HCT116 (cell line): ENCODE data around the gene FRAS1. TPM values are rescaled to one million over a fixed set of nuclear protein-coding genes. Genes with fewer than 3 reads are reported as not detected.

Source experiments
- ATAC-seq: fragments of 200-7000 bp; cut with Tn5 transposase; 2 replicates; pipeline ENCODE4 v1.9.1; 2020; ENCODE audit warnings: mild to moderate bottlenecking, moderate library complexity
- BruUV-seq: library from RNA; stranded (reverse); fragments of 400-500 nt; replicated peaks from 2 replicates; lab custom pipeline; 2021; lab: Mats Ljungman, UMichigan
- CTCF ChIA-PET: fragments of 300-600 bp; sonication (Branson Sonifier 250); formaldehyde crosslinking; loops from one replicate; lab custom pipeline; 2021; ENCODE audit warnings: antibody characterized with exemption; lab: Charles Lee
- POLR2A ChIA-PET: fragments of 300-600, 350-600 bp; sonication (Branson Sonifier 250); formaldehyde crosslinking; loops from one replicate; lab custom pipeline; 2021; ENCODE audit warnings: antibody characterized with exemption; lab: Charles Lee
- RAD21 ChIA-PET, 2 experiments: fragments of 300-600 bp; sonication (Branson Sonifier 250); formaldehyde crosslinking; loops; one replicate each; lab custom pipeline; 2023; ENCODE audit warnings: low total read pairs in 2 of 2; ENCODE audit not compliant: uncharacterized antibody in 2 of 2, unreplicated experiment in 2 of 2, low non-redundant PET in 1 of 2; lab: Charles Lee
- DNase-seq: peaks from one replicate; pipeline ENCODE4 v3.0.0-alpha.2; 2010; ENCODE audit warnings: low read depth, low spot score
- H2AFZ ChIP-seq: fragments of 200-600 bp; shearing (Covaris generic), sonication (generic); 2 replicates; pipeline ENCODE4 v1.6.1; 2017; ENCODE audit warnings: low read depth, mixed run types, mixed read lengths, antibody characterized with exemption, low read length; ENCODE audit not compliant: poor library complexity, severe bottlenecking
- H3K27ac ChIP-seq: 2 replicates; pipeline ENCODE4 v1.5.1; 2012; ENCODE audit warnings: low read depth, low read length
- H3K27me3 ChIP-seq: fragments of 200-600 bp; sonication (generic); 2 replicates; pipeline ENCODE4 v1.6.1; 2016; ENCODE audit warnings: mixed run types, low read length, mixed read lengths; ENCODE audit not compliant: insufficient read depth
- H3K36me3 ChIP-seq, 2 experiments: fragments of 200-500 bp in 1 of 2; fragments of 200-600 bp in 1 of 2; sonication (Bioruptor generic) in 1 of 2; sonication (generic) in 1 of 2; 2 replicates each; pipeline versions ENCODE4 v1.5.1 to v1.6.1; 2014 to 2016; ENCODE audit warnings: low read length in 2 of 2, inconsistent platforms in 1 of 2, mixed read lengths in 1 of 2, mixed run types in 1 of 2; ENCODE audit not compliant: insufficient read depth in 2 of 2, control insufficient read depth in 1 of 2
- H3K4me1 ChIP-seq, 2 experiments: fragments of 200-600 bp in 1 of 2; sonication (generic) in 1 of 2; 2 replicates each; pipeline versions ENCODE4 v1.5.1 to v1.6.1; 2012 to 2017; ENCODE audit warnings: low read length in 2 of 2, inconsistent platforms in 1 of 2, mild to moderate bottlenecking in 1 of 2, mixed read lengths in 1 of 2, mixed run types in 1 of 2, moderate library complexity in 1 of 2; ENCODE audit not compliant: insufficient read depth in 2 of 2, control insufficient read depth in 1 of 2
- H3K4me2 ChIP-seq: fragments of 200-600 bp; sonication (generic); 2 replicates; pipeline ENCODE4 v1.6.1; 2017; ENCODE audit warnings: mixed run types, low read length, mixed read lengths
- H3K4me3 ChIP-seq, 2 experiments: fragments of 200-600 bp in 1 of 2; sonication (generic) in 1 of 2; replicated peaks in 1 of 2; 2 replicates each; pipeline ENCODE4 v1.5.1; 2011 to 2016; ENCODE audit warnings: low read length in 2 of 2, control low read depth in 1 of 2, low read depth in 1 of 2, mild to moderate bottlenecking in 1 of 2, mixed read lengths in 1 of 2, mixed run types in 1 of 2
- H3K79me2 ChIP-seq: fragments of 200-600 bp; sonication (generic); 2 replicates; pipeline ENCODE4 v1.6.1; 2017; ENCODE audit warnings: mild to moderate bottlenecking, mixed run types, low read length, moderate library complexity, mixed read lengths; ENCODE audit not compliant: insufficient read depth
- H3K9ac ChIP-seq: fragments of 200-600 bp; sonication (generic); 2 replicates; pipeline ENCODE4 v1.6.1; 2016; ENCODE audit warnings: low read length, mixed read lengths
- H3K9me2 ChIP-seq: fragments of 200-600 bp; sonication (generic), shearing (Covaris generic); 2 replicates; pipeline ENCODE4 v1.6.1; 2017; ENCODE audit warnings: mixed run types, mild to moderate bottlenecking, moderate library complexity; ENCODE audit not compliant: insufficient read depth
- H3K9me3 ChIP-seq, 2 experiments: fragments of 200-500 bp in 1 of 2; fragments of 200-600 bp in 1 of 2; sonication (Bioruptor generic) in 1 of 2; sonication (generic) in 1 of 2; 2 replicates each; pipeline ENCODE4 v1.6.1; 2014 to 2017; ENCODE audit warnings: low read length in 2 of 2, mixed read lengths in 2 of 2, inconsistent platforms in 1 of 2, low read depth in 1 of 2, mild to moderate bottlenecking in 1 of 2, mixed run types in 1 of 2, moderate library complexity in 1 of 2; ENCODE audit not compliant: control insufficient read depth in 1 of 2, insufficient read depth in 1 of 2
- H4K20me1 ChIP-seq: fragments of 200-600 bp; sonication (generic), shearing (Covaris generic); 2 replicates; pipeline ENCODE4 v1.6.1; 2017; ENCODE audit warnings: mixed run types, mild to moderate bottlenecking, moderate library complexity; ENCODE audit not compliant: insufficient read depth
- CBX3 ChIP-seq: IDR thresholded peaks from 2 replicates; pipeline ENCODE4 v1.6.1; 2012; ENCODE audit warnings: low read depth
- CEBPB ChIP-seq: IDR thresholded peaks from 2 replicates; pipeline ENCODE4 v1.6.1; 2012; ENCODE audit warnings: low read depth
- EGR1 ChIP-seq: IDR thresholded peaks from 2 replicates; pipeline ENCODE4 v1.6.1; 2012; ENCODE audit warnings: low read depth
- ELF1 ChIP-seq: IDR thresholded peaks from 2 replicates; pipeline ENCODE4 v1.6.1; 2012; ENCODE audit warnings: low read depth, borderline replicate concordance
- POLR2A ChIP-seq: IDR thresholded peaks from 2 replicates; pipeline ENCODE4 v1.7.0; 2011; ENCODE audit warnings: borderline replicate concordance; ENCODE audit not compliant: insufficient read depth, insufficient read length; ENCODE audit errors: extremely low read depth
- POLR2AphosphoS5 ChIP-seq: IDR thresholded peaks from 2 replicates; pipeline ENCODE4 v1.6.1; 2011; ENCODE audit warnings: mild to moderate bottlenecking, low read depth, low read length, moderate library complexity
- RAD21 ChIP-seq: IDR thresholded peaks from 2 replicates; pipeline ENCODE4 v1.6.1; 2012; ENCODE audit warnings: low read depth, mild to moderate bottlenecking
- SP1 ChIP-seq: IDR thresholded peaks from 2 replicates; pipeline ENCODE4 v1.6.1; 2012; ENCODE audit warnings: low read depth
- TCF7L2 ChIP-seq: IDR thresholded peaks from 2 replicates; pipeline ENCODE4 v1.7.0; 2011; ENCODE audit warnings: borderline replicate concordance, inconsistent platforms; ENCODE audit not compliant: insufficient read depth, insufficient read length; ENCODE audit errors: extremely low read depth
- YY1 ChIP-seq: IDR thresholded peaks from 2 replicates; pipeline ENCODE4 v1.6.1; 2011; ENCODE audit warnings: low read length, low read depth, moderate library complexity, mild to moderate bottlenecking; ENCODE audit not compliant: insufficient replicate concordance; ENCODE audit errors: extremely low read depth
- ZFX ChIP-seq: fragments of 450-650 bp; IDR thresholded peaks from 2 replicates; pipeline ENCODE4 v1.6.1; 2017
- ZNF274 ChIP-seq: fragments of 200-500 bp; sonication (Bioruptor generic); IDR thresholded peaks from 2 replicates; pipeline ENCODE4 v1.6.1; 2014; ENCODE audit warnings: mild to moderate bottlenecking, low read depth, low read length, inconsistent platforms
- intact Hi-C: fragments of 100-400 bp; cut with micrococcal nuclease; formaldehyde crosslinking; loops from 2 replicates; pipeline ENCODE4 v1.10.0; 2022
- total RNA-seq: library from RNA; stranded (reverse); gene quantifications from one replicate; pipeline ENCODE4 v1.2.1, GENCODE V29; 2021; ENCODE audit not compliant: unreplicated experiment
- TF ChIP-seq, protein P1 (sequence below): IDR thresholded peaks from 2 replicates; pipeline ENCODE4 v1.6.1; 2011; ENCODE audit warnings: mild to moderate bottlenecking, low read length, moderate library complexity; ENCODE audit not compliant: insufficient replicate concordance; ENCODE audit errors: extremely low read depth
- TF ChIP-seq, protein P2 (sequence below): IDR thresholded peaks from 2 replicates; pipeline ENCODE4 v1.6.1; 2012
- TF ChIP-seq, protein P3 (sequence below), 3 experiments: fragments of 200-600 bp in 1 of 3; sonication (generic) in 1 of 3; IDR thresholded peaks in 2 of 3; conservative IDR thresholded peaks in 1 of 3; 2 replicates each; pipeline ENCODE4 v1.5.1; 2012 to 2017; ENCODE audit warnings: low read depth in 2 of 3, low read length in 2 of 3, antibody characterized with exemption in 1 of 3, borderline replicate concordance in 1 of 3, control low read depth in 1 of 3, mild to moderate bottlenecking in 1 of 3, mixed read lengths in 1 of 3, mixed run types in 1 of 3, moderate library complexity in 1 of 3; ENCODE audit not compliant: insufficient read depth in 1 of 3
- TF ChIP-seq, protein P4 (sequence below): IDR thresholded peaks from 2 replicates; pipeline ENCODE4 v1.6.1; 2012

FRAS1 gene
- total RNA-seq, 1 experiment from 2014 or later: 33.5 TPM

DNA sequence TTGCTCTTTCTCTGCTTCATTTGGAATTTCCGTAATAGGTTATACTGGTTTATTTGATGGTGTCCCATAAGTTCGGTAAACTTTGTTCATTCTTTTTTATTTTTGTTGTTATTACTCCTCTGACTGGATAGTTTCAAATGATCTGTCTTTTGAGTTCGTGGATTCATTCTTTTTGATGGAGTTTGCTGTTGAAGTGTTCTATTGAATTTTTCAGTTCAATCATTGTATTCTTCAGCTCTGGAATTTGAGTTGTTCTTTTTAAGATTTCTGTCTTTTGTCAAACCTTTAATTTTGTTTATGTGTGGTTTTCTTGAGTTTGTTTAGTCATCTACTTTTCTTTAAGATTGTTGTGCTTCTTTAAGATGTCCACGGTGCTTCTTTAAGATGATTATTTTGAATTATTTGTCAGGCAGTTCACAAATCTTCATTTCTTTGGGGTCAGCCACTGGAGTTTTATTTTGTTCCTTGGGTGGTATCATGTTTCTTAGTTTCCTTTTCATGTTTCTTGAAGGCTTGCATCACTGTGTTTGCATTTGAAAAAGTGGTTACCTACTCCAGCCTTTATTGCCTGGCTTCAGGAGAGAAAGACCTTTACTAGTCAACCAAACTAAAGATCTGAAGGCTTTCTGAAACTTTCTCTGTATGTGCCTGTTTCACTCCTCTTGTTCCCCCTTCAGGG lies 339.6 kb downstream of the FRAS1 start:
- BruUV-seq: no TSS peak
- DNase-seq: no peak

More for the DNA sequence above, 339.6 kb downstream of the FRAS1 start:
- no peak for ATAC-seq
- Histone ChIP-seq H3K9me3 (peaks cover 0 to 3% of the 10 kb centered on the region in 2 experiments; a peak in 1 of 4 replicates), H3K4me2 (no peak overlapping the region), H3K9ac (no peak overlapping the region), H4K20me1 (no peaks in the 10 kb centered on the region), H3K27ac (no peak overlapping the region), H2AFZ (no peak overlapping the region), H3K4me3 (no peak overlapping the region), H3K4me1 (no peaks in the 10 kb centered on the region), H3K27me3 (no peaks in the 10 kb centered on the region), H3K36me3 (no peaks in the 10 kb centered on the region), H3K9me2 (no peaks in the 10 kb centered on the region), H3K79me2 (no peaks in the 10 kb centered on the region)
- TF ChIP-seq, protein P1, sequence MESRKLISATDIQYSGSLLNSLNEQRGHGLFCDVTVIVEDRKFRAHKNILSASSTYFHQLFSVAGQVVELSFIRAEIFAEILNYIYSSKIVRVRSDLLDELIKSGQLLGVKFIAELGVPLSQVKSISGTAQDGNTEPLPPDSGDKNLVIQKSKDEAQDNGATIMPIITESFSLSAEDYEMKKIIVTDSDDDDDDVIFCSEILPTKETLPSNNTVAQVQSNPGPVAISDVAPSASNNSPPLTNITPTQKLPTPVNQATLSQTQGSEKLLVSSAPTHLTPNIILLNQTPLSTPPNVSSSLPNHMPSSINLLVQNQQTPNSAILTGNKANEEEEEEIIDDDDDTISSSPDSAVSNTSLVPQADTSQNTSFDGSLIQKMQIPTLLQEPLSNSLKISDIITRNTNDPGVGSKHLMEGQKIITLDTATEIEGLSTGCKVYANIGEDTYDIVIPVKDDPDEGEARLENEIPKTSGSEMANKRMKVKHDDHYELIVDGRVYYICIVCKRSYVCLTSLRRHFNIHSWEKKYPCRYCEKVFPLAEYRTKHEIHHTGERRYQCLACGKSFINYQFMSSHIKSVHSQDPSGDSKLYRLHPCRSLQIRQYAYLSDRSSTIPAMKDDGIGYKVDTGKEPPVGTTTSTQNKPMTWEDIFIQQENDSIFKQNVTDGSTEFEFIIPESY: no peak
- TF ChIP-seq ZFX (no peak), ELF1 (no peak), ZNF274 (no peak), CEBPB (no peak), POLR2A (no peak), CBX3 (no peak), SP1 (no peak), TCF7L2 (no peak), YY1 (no peak), RAD21 (no peak), EGR1 (no peak), POLR2AphosphoS5 (no peak)
- TF ChIP-seq, protein P2, sequence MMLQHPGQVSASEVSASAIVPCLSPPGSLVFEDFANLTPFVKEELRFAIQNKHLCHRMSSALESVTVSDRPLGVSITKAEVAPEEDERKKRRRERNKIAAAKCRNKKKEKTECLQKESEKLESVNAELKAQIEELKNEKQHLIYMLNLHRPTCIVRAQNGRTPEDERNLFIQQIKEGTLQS: no peak
- TF ChIP-seq, protein P3, sequence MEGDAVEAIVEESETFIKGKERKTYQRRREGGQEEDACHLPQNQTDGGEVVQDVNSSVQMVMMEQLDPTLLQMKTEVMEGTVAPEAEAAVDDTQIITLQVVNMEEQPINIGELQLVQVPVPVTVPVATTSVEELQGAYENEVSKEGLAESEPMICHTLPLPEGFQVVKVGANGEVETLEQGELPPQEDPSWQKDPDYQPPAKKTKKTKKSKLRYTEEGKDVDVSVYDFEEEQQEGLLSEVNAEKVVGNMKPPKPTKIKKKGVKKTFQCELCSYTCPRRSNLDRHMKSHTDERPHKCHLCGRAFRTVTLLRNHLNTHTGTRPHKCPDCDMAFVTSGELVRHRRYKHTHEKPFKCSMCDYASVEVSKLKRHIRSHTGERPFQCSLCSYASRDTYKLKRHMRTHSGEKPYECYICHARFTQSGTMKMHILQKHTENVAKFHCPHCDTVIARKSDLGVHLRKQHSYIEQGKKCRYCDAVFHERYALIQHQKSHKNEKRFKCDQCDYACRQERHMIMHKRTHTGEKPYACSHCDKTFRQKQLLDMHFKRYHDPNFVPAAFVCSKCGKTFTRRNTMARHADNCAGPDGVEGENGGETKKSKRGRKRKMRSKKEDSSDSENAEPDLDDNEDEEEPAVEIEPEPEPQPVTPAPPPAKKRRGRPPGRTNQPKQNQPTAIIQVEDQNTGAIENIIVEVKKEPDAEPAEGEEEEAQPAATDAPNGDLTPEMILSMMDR (IDR thresholded peaks at IDR 0.05 in 2 of 3, conservative IDR thresholded peaks at IDR 0.05 in 1 of 3; ENCODE audit: borderline replicate concordance in 1 of 3, insufficient read depth in 1 of 3, low read depth in 2 of 3, low read length in 2 of 3): no peak
- TF ChIP-seq, protein P4, sequence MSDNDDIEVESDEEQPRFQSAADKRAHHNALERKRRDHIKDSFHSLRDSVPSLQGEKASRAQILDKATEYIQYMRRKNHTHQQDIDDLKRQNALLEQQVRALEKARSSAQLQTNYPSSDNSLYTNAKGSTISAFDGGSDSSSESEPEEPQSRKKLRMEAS: no peak
- RAD21 ChIA-PET: no interaction called here
- intact Hi-C loops: no loop called here
- POLR2A ChIA-PET: no interaction called here
- CTCF ChIA-PET: no interaction called here
